ENCODE measurements around the gene CAPN3.

DNA sequence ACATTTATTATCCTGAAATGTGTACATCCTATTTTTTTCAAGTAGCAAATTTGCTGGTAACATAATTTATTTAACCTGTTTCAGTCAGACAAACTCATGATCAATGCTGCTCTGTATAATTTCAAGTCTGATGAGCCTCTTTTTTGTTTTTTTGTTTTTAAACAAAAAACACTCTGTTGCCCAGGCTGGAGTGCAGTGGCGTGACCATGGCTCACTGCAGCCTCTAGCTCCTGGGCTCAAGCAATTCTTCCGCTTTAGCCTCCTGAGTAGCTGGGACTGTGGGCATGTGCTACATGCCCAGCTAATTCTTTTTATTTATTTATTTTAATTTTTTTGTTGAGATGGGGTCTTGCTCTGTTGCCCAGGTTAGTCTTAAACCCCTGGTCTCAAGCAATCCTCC, 40.1 kb upstream of the CAPN3 start:
- TF ChIP-seq, protein P1, sequence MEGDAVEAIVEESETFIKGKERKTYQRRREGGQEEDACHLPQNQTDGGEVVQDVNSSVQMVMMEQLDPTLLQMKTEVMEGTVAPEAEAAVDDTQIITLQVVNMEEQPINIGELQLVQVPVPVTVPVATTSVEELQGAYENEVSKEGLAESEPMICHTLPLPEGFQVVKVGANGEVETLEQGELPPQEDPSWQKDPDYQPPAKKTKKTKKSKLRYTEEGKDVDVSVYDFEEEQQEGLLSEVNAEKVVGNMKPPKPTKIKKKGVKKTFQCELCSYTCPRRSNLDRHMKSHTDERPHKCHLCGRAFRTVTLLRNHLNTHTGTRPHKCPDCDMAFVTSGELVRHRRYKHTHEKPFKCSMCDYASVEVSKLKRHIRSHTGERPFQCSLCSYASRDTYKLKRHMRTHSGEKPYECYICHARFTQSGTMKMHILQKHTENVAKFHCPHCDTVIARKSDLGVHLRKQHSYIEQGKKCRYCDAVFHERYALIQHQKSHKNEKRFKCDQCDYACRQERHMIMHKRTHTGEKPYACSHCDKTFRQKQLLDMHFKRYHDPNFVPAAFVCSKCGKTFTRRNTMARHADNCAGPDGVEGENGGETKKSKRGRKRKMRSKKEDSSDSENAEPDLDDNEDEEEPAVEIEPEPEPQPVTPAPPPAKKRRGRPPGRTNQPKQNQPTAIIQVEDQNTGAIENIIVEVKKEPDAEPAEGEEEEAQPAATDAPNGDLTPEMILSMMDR (IDR thresholded peaks at IDR 0.05): no peak
- TF ChIP-seq POLR2A (IDR thresholded peaks at IDR 0.05): no peak
